Suprapubic skin (tissue), 4 donors: ENCODE measurements around the gene CHIT1. TPM values are rescaled to one million over a fixed set of nuclear protein-coding genes. Genes with fewer than 3 reads are reported as not detected.

ENCODE experiments used
- DNase-seq, 2 donors: peaks; one replicate each; pipeline ENCODE4 v3.0.0-alpha.2; 2019; ENCODE audit warnings: low spot score in 2 of 2
- H3K27ac ChIP-seq: fragments of 200-600 bp; sonication (generic); one replicate; pipeline ENCODE4 v1.5.1; 2019
- H3K27me3 ChIP-seq: fragments of 200-600 bp; sonication (generic); one replicate; pipeline ENCODE4 v1.5.1; 2019
- H3K36me3 ChIP-seq: fragments of 200-600 bp; sonication (generic); one replicate; pipeline ENCODE4 v1.5.1; 2019
- H3K4me1 ChIP-seq: fragments of 200-600 bp; sonication (generic); one replicate; pipeline ENCODE4 v1.5.1; 2019
- H3K4me3 ChIP-seq: fragments of 200-600 bp; sonication (generic); one replicate; pipeline ENCODE4 v1.5.1; 2019; ENCODE audit warnings: mild to moderate bottlenecking
- H3K9me3 ChIP-seq: fragments of 200-600 bp; sonication (generic); one replicate; pipeline ENCODE4 v1.5.1; 2019
- CTCF ChIP-seq, 2 donors: fragments of 200-600 bp in 1 of 2; fragments of 450-650 bp in 1 of 2; sonication (generic) in 1 of 2; IDR thresholded peaks; one replicate each; pipeline ENCODE4 v1.5.1; 2016 to 2019; ENCODE audit warnings: antibody characterized with exemption in 2 of 2, mild to moderate bottlenecking in 1 of 2, moderate library complexity in 1 of 2
- EP300 ChIP-seq: sonication (generic); formaldehyde crosslinking; IDR thresholded peaks from one replicate; pipeline ENCODE4 v1.6.1; 2017; ENCODE audit warnings: antibody characterized with exemption
- POLR2A ChIP-seq, 2 donors: fragments of 450-650 bp; IDR thresholded peaks; one replicate each; pipeline ENCODE4 v1.6.1; 2017; ENCODE audit warnings: antibody characterized with exemption in 2 of 2, mild to moderate bottlenecking in 2 of 2, moderate library complexity in 2 of 2
- POLR2AphosphoS5 ChIP-seq, 3 donors: sonication (generic); formaldehyde crosslinking; IDR thresholded peaks; one replicate each; pipeline ENCODE4 v1.6.1; 2017; ENCODE audit warnings: antibody characterized with exemption in 3 of 3
- WGBS: methylation state at CpG from one replicate; pipeline ENCODE4 v1.1.5; 2018; 5-methylcytosine and 5-hydroxymethylcytosine counted together
- total RNA-seq, 4 donors: library from RNA; depleted of rRNA; stranded (reverse); fragments of >200 nt; gene quantifications; one replicate each; pipeline ENCODE4 v1.1.0, GENCODE V29; 2016

Gene CHIT1
- total RNA-seq, 4 donors from 2014 or later, result 0.23 to 0.68 (median 0.32) TPM; not detected in 1

GRCh38 chr1:203208181-203208580, 21.3 kb downstream of the CHIT1 start:
- Histone ChIP-seq H3K4me3 (no peak overlapping the region), H3K27ac (no peak overlapping the region), H3K9me3 (no peaks in the 10 kb centered on the region), H3K27me3 (no peaks in the 10 kb centered on the region), H3K36me3 (no peaks in the 10 kb centered on the region), H3K4me1 (no peaks in the 10 kb centered on the region)
- no peak for TF ChIP-seq CTCF (IDR thresholded peaks at IDR 0.05)
- TF ChIP-seq POLR2AphosphoS5 (IDR thresholded peaks at IDR 0.05), result no peak
- no peak for TF ChIP-seq POLR2A (IDR thresholded peaks at IDR 0.05)
- TF ChIP-seq EP300, result no peak
- 81% methylated on average over 1 of the region's 1 CpG for WGBS
- no peak for DNase-seq

- Histone ChIP-seq H3K9me3 (no peaks in the 10 kb centered on the region), H3K27ac (no peak overlapping the region), H3K4me3 (no peak overlapping the region), H3K36me3 (no peaks in the 10 kb centered on the region), H3K27me3 (no peaks in the 10 kb centered on the region), H3K4me1 (no peaks in the 10 kb centered on the region)
- no peak for TF ChIP-seq POLR2A (IDR thresholded peaks at IDR 0.05)
- TF ChIP-seq EP300, result no peak
- no peak for TF ChIP-seq POLR2AphosphoS5 (IDR thresholded peaks at IDR 0.05)
- no peak for TF ChIP-seq CTCF (IDR thresholded peaks at IDR 0.05)
- no peak for DNase-seq
- 97% methylated on average over 2 of the region's 2 CpGs for WGBS
Observed at GRCh38 chr1:203207751-203208150, 21.7 kb downstream of the CHIT1 start.

GRCh38 chr1:203206129-203206687, 23.3 kb downstream of the CHIT1 start:
- Histone ChIP-seq H3K9me3 (no peaks in the 10 kb centered on the region), H3K4me3 (no peak overlapping the region), H3K4me1 (no peaks in the 10 kb centered on the region), H3K27me3 (no peaks in the 10 kb centered on the region), H3K36me3 (no peaks in the 10 kb centered on the region), H3K27ac (no peak overlapping the region)
- WGBS, result 85% methylated on average over 4 of the region's 5 CpGs
- DNase-seq, result no peak
- no peak for TF ChIP-seq CTCF (IDR thresholded peaks at IDR 0.05)
- no peak for TF ChIP-seq POLR2AphosphoS5 (IDR thresholded peaks at IDR 0.05)
- no peak for TF ChIP-seq EP300
- no peak for TF ChIP-seq POLR2A (IDR thresholded peaks at IDR 0.05)

- H3K36me3 ChIP-seq, result no peaks in the 10 kb centered on the region
- no peaks in the 10 kb centered on the region for H3K27me3 ChIP-seq
- no peak for DNase-seq
- TF ChIP-seq POLR2AphosphoS5 (IDR thresholded peaks at IDR 0.05) (no peak), POLR2A (IDR thresholded peaks at IDR 0.05) (no peak), CTCF (IDR thresholded peaks at IDR 0.05) (no peak), EP300 (no peak)
- H3K4me1 ChIP-seq, result peaks cover 12% of the 10 kb centered on the region
- H3K27ac ChIP-seq, result no peak overlapping the region
- H3K4me3 ChIP-seq, result no peak overlapping the region
- WGBS, result 89% methylated on average over 2 of the region's 2 CpGs
- no peaks in the 10 kb centered on the region for H3K9me3 ChIP-seq
Observed at GRCh38 chr1:203204756-203205155, 24.7 kb downstream of the CHIT1 start.

- Histone ChIP-seq H3K27ac (no peak overlapping the region), H3K4me1 (peaks cover 20% of the 10 kb centered on the region), H3K36me3 (no peaks in the 10 kb centered on the region), H3K4me3 (no peak overlapping the region), H3K27me3 (peaks cover 3% of the 10 kb centered on the region), H3K9me3 (no peaks in the 10 kb centered on the region)
- no peak for TF ChIP-seq CTCF (IDR thresholded peaks at IDR 0.05)
- DNase-seq, result no peak
- WGBS, result 84% methylated on average over 15 of the region's 15 CpGs
Observed at GRCh38 chr1:203202431-203203245, 26.8 kb downstream of the CHIT1 start.
